SK-N-SH treated with all-trans-retinoic acid at 6 μM for 48 hours (cell line): ENCODE results near the gene SLC15A1.

Source experiments
- ATAC-seq: fragments of 200-7000 bp; cut with Tn5 transposase; 3 replicates; pipeline ENCODE4 v1.9.1; 2020; ENCODE audit warnings: mild to moderate bottlenecking, moderate library complexity
- ARNTL ChIP-seq: fragments of 450-650 bp; formaldehyde crosslinking; IDR thresholded peaks from 2 replicates; pipeline ENCODE4 v1.5.0; 2020; ENCODE audit warnings: low read depth, mild to moderate bottlenecking, moderate library complexity, borderline replicate concordance
- BACH2 ChIP-seq: fragments of 250-450 bp; sonication (Bioruptor Pico); IDR thresholded peaks from 2 replicates; pipeline ENCODE4 v1.9.0; 2021; ENCODE audit warnings: mild to moderate bottlenecking, borderline replicate concordance
- ESRRG ChIP-seq: fragments of 250-450 bp; sonication (Bioruptor Pico); IDR thresholded peaks from 2 replicates; pipeline ENCODE4 v1.6.1; 2021; ENCODE audit warnings: mild to moderate bottlenecking
- GLIS3 ChIP-seq: fragments of 250-450 bp; sonication (Bioruptor Pico); IDR thresholded peaks from 2 replicates; pipeline ENCODE4 v1.5.0; 2020; ENCODE audit warnings: mild to moderate bottlenecking, moderate library complexity
- ISL1 ChIP-seq: fragments of 250-450 bp; sonication (Bioruptor Pico); IDR thresholded peaks from 2 replicates; pipeline ENCODE4 v2.1.2; 2022; ENCODE audit warnings: mild to moderate bottlenecking, moderate library complexity
- PPARA ChIP-seq: fragments of 250-450 bp; sonication (Bioruptor Pico); IDR thresholded peaks from 2 replicates; pipeline ENCODE4 v1.5.0; 2020; ENCODE audit warnings: mild to moderate bottlenecking, borderline replicate concordance
- RARB ChIP-seq: fragments of 250-450 bp; sonication (Bioruptor Pico); IDR thresholded peaks from 2 replicates; pipeline ENCODE4 v1.8.0; 2021; ENCODE audit warnings: mild to moderate bottlenecking, moderate library complexity
- SNAI2 ChIP-seq: fragments of 250-450 bp; sonication (Bioruptor Pico); IDR thresholded peaks from 2 replicates; pipeline ENCODE4 v1.5.0; 2020; ENCODE audit warnings: mild to moderate bottlenecking, moderate library complexity
- TCF4 ChIP-seq: fragments of 250-450 bp; sonication (Bioruptor Pico); IDR thresholded peaks from 2 replicates; pipeline ENCODE4 v1.8.0; 2021; ENCODE audit warnings: mild to moderate bottlenecking, moderate library complexity, borderline replicate concordance
- TOX ChIP-seq: fragments of 250-450 bp; sonication (Bioruptor Pico); IDR thresholded peaks from 2 replicates; pipeline ENCODE4 v1.8.0; 2021; ENCODE audit warnings: mild to moderate bottlenecking, moderate library complexity, borderline replicate concordance
- ZC3H10 ChIP-seq: fragments of 250-450 bp; sonication (Bioruptor Pico); IDR thresholded peaks from 2 replicates; pipeline ENCODE4 v1.5.1; 2021; ENCODE audit warnings: mild to moderate bottlenecking, moderate library complexity
- ZFP3 ChIP-seq: fragments of 250-450 bp; sonication (Bioruptor Pico); IDR thresholded peaks from 2 replicates; pipeline ENCODE4 v1.5.0; 2020; ENCODE audit warnings: mild to moderate bottlenecking, moderate library complexity
- ZFP30 ChIP-seq: fragments of 450-650 bp; formaldehyde crosslinking; IDR thresholded peaks from 2 replicates; pipeline ENCODE4 v1.5.0; 2022; ENCODE audit warnings: mild to moderate bottlenecking, moderate library complexity
- ZNF565 ChIP-seq: fragments of 450-650 bp; formaldehyde crosslinking; conservative IDR thresholded peaks from 2 replicates; pipeline ENCODE4 v1.5.0; 2020; ENCODE audit warnings: low read depth, mild to moderate bottlenecking, moderate library complexity
- ZNF70 ChIP-seq: fragments of 450-650 bp; formaldehyde crosslinking; IDR thresholded peaks from 2 replicates; pipeline ENCODE4 v1.5.0; 2020; ENCODE audit warnings: mild to moderate bottlenecking, moderate library complexity
- ZNF8 ChIP-seq: fragments of 450-650 bp; formaldehyde crosslinking; IDR thresholded peaks from 2 replicates; pipeline ENCODE4 v1.5.0; 2020; ENCODE audit warnings: mild to moderate bottlenecking, moderate library complexity
- TF ChIP-seq, protein P1 (sequence below): fragments of 250-450 bp; sonication (Bioruptor Pico); IDR thresholded peaks from 2 replicates; pipeline ENCODE4 v1.5.1; 2021; ENCODE audit warnings: mild to moderate bottlenecking, moderate library complexity
- TF ChIP-seq, protein P2 (sequence below): fragments of 250-450 bp; sonication (Bioruptor Pico); IDR thresholded peaks from 2 replicates; pipeline ENCODE4 v1.5.1; 2020; ENCODE audit warnings: low read depth, mild to moderate bottlenecking, moderate library complexity
- TF ChIP-seq, protein P3 (sequence below): fragments of 250-450 bp; sonication (Bioruptor Pico); IDR thresholded peaks from 2 replicates; pipeline ENCODE4 v1.5.0; 2020; ENCODE audit warnings: mild to moderate bottlenecking, moderate library complexity
- TF ChIP-seq, protein P4 (sequence below): fragments of 250-450 bp; sonication (Bioruptor Pico); IDR thresholded peaks from 2 replicates; pipeline ENCODE4 v1.8.0; 2020; ENCODE audit warnings: mild to moderate bottlenecking, moderate library complexity, borderline replicate concordance

Gene SLC15A1

DNA sequence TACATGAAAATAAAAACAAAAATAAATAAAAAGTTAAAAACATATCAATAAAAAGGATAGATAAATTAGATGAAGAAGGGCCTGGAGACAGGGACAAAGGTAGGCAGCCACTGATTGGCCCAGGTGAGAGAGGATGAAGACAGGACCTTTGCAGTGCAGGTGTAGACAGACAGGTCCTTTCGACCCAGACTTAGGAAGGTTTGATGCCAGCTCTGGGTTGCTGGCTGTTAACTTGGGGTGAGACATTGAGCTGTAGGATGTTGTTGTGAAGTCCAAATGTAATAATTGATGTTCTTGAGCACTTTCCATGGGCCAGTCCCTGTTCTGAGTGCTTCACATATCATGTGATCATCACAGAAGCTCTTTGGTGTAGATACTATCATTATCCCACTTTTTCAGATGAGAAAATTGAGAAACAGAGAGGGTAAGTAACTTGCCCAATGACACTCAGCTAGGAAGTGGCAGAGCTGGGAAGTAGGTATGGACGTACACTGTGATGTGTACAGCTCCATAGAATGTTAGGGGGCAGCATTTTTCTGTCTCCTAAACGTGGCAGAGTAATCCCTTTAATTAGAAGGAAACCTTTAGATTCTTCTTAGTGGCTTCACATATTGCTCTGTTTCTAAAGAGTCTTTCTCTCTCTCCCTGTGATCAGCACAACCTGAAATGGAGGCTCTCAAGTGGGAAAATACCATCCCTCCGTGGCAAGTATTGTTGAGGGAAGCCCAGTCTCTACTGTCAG, 99.6 kb downstream of the SLC15A1 start (continued):
- TF ChIP-seq BACH2 (CRISPR knock-in tag): no peak

DNA sequence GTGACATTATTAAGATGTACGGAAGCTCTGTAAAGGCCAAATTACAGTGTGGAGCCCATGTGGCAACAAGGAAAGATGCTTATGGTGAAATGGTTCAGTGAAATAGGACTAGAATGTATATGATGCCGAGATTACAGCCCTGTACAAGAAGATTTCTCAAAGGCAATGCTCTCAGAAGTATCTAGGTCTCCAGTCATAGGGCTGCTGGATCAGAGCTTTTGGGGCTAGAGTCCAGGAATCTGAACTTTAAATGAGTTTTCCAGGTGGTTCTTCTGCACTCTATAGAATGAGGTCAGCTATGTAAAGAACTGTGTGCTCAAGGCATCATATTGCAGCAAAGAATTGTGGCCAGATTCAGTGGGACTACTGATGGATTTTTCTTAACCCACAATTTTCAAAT, 100.2 kb downstream of the SLC15A1 start:
- TF ChIP-seq, protein P1, sequence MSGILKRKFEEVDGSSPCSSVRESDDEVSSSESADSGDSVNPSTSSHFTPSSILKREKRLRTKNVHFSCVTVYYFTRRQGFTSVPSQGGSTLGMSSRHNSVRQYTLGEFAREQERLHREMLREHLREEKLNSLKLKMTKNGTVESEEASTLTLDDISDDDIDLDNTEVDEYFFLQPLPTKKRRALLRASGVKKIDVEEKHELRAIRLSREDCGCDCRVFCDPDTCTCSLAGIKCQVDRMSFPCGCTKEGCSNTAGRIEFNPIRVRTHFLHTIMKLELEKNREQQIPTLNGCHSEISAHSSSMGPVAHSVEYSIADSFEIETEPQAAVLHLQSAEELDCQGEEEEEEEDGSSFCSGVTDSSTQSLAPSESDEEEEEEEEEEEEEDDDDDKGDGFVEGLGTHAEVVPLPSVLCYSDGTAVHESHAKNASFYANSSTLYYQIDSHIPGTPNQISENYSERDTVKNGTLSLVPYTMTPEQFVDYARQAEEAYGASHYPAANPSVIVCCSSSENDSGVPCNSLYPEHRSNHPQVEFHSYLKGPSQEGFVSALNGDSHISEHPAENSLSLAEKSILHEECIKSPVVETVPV (CRISPR knock-in tag): no peak
- TF ChIP-seq ZC3H10 (CRISPR knock-in tag) (no peak), ZNF565 (CRISPR knock-in tag) (no peak), ZFP3 (CRISPR knock-in tag) (no peak)
- TF ChIP-seq, all 23 proteins: peak for 0
- ATAC-seq: no peak

DNA sequence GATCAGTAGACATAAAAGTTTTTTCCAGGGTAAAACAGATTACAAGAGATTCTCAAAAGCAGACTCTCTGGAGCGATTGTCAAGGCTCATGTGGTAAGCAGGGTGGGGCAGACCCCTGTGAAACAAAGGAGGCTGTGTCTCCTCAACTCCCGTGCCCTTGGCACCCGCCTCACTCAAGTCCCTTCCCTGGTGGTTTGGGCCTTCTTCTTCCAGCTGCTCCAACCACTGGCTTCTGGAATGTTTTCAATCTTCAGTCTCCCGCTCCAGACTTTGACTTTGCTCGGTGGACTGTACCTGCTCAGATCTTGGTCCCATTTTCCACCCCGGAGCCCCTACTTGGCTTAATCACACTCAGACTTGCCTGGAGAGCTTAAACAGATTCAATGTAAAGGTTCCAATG, 100.7 kb downstream of the SLC15A1 start:
- TF ChIP-seq ZC3H10 (CRISPR knock-in tag): no peak
- no peak for TF ChIP-seq SNAI2 (CRISPR knock-in tag)
- TF ChIP-seq, protein P2, sequence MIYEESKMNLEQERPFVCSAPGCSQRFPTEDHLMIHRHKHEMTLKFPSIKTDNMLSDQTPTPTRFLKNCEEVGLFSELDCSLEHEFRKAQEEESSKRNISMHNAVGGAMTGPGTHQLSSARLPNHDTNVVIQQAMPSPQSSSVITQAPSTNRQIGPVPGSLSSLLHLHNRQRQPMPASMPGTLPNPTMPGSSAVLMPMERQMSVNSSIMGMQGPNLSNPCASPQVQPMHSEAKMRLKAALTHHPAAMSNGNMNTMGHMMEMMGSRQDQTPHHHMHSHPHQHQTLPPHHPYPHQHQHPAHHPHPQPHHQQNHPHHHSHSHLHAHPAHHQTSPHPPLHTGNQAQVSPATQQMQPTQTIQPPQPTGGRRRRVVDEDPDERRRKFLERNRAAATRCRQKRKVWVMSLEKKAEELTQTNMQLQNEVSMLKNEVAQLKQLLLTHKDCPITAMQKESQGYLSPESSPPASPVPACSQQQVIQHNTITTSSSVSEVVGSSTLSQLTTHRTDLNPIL: no peak
- no peak for TF ChIP-seq GLIS3 (CRISPR knock-in tag)
- no peak for TF ChIP-seq PPARA (CRISPR knock-in tag)
- TF ChIP-seq ZNF565 (CRISPR knock-in tag): no peak
- no peak for TF ChIP-seq ESRRG (CRISPR knock-in tag)
- TF ChIP-seq ARNTL: no peak
- no peak for TF ChIP-seq RARB (CRISPR knock-in tag)
- TF ChIP-seq, protein P3, sequence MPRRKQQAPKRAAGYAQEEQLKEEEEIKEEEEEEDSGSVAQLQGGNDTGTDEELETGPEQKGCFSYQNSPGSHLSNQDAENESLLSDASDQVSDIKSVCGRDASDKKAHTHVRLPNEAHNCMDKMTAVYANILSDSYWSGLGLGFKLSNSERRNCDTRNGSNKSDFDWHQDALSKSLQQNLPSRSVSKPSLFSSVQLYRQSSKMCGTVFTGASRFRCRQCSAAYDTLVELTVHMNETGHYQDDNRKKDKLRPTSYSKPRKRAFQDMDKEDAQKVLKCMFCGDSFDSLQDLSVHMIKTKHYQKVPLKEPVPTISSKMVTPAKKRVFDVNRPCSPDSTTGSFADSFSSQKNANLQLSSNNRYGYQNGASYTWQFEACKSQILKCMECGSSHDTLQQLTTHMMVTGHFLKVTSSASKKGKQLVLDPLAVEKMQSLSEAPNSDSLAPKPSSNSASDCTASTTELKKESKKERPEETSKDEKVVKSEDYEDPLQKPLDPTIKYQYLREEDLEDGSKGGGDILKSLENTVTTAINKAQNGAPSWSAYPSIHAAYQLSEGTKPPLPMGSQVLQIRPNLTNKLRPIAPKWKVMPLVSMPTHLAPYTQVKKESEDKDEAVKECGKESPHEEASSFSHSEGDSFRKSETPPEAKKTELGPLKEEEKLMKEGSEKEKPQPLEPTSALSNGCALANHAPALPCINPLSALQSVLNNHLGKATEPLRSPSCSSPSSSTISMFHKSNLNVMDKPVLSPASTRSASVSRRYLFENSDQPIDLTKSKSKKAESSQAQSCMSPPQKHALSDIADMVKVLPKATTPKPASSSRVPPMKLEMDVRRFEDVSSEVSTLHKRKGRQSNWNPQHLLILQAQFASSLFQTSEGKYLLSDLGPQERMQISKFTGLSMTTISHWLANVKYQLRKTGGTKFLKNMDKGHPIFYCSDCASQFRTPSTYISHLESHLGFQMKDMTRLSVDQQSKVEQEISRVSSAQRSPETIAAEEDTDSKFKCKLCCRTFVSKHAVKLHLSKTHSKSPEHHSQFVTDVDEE: no peak
- TF ChIP-seq ISL1 (CRISPR knock-in tag): no peak
- no peak for TF ChIP-seq TCF4 (CRISPR knock-in tag)
- no peak for TF ChIP-seq ZFP30 (CRISPR knock-in tag)
- TF ChIP-seq, protein P1 (CRISPR knock-in tag): no peak
- TF ChIP-seq ZFP3 (CRISPR knock-in tag): no peak
- TF ChIP-seq, protein P4, sequence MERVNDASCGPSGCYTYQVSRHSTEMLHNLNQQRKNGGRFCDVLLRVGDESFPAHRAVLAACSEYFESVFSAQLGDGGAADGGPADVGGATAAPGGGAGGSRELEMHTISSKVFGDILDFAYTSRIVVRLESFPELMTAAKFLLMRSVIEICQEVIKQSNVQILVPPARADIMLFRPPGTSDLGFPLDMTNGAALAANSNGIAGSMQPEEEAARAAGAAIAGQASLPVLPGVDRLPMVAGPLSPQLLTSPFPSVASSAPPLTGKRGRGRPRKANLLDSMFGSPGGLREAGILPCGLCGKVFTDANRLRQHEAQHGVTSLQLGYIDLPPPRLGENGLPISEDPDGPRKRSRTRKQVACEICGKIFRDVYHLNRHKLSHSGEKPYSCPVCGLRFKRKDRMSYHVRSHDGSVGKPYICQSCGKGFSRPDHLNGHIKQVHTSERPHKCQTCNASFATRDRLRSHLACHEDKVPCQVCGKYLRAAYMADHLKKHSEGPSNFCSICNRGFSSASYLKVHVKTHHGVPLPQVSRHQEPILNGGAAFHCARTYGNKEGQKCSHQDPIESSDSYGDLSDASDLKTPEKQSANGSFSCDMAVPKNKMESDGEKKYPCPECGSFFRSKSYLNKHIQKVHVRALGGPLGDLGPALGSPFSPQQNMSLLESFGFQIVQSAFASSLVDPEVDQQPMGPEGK (CRISPR knock-in tag): no peak
- no peak for TF ChIP-seq ZNF70 (CRISPR knock-in tag)
- TF ChIP-seq TOX: no peak
- TF ChIP-seq ZNF8 (CRISPR knock-in tag): no peak
- ATAC-seq: no peak
